ENCODE results near the gene UPP1. TPM values are rescaled to one million over a fixed set of nuclear protein-coding genes. Genes with fewer than 3 reads are reported as not detected.
"Not testable (repeated sequence)": the region's sequence is repeated elsewhere in the genome, so short reads cannot be mapped to it uniquely, and the experiment has no call there.

The UPP1 gene
- total and polyA plus RNA-seq, 4 donors = 9.7 to 85.6 (median 33.2) TPM

- H3K27ac ChIP-seq (ENCODE audit: low read depth, low read length); DNase-seq (ENCODE audit: low read depth in 4 of 6, low spot score in 6 of 6); H3K27me3 ChIP-seq (ENCODE audit: control insufficient read depth, insufficient read depth, low read length); H3K4me3 ChIP-seq (ENCODE audit: low read depth, low read length); H3K4me1 ChIP-seq (ENCODE audit: control insufficient read depth, insufficient read depth, low read length); H3K9me3 ChIP-seq (ENCODE audit: control insufficient read depth, insufficient read depth, low read length); H3K36me3 ChIP-seq (ENCODE audit: control insufficient read depth, insufficient read depth, low read length): not testable (repeated sequence)
Measured at GRCh38 chr7:48082378-48082777, 6.7 kb upstream of the UPP1 start.

DNA sequence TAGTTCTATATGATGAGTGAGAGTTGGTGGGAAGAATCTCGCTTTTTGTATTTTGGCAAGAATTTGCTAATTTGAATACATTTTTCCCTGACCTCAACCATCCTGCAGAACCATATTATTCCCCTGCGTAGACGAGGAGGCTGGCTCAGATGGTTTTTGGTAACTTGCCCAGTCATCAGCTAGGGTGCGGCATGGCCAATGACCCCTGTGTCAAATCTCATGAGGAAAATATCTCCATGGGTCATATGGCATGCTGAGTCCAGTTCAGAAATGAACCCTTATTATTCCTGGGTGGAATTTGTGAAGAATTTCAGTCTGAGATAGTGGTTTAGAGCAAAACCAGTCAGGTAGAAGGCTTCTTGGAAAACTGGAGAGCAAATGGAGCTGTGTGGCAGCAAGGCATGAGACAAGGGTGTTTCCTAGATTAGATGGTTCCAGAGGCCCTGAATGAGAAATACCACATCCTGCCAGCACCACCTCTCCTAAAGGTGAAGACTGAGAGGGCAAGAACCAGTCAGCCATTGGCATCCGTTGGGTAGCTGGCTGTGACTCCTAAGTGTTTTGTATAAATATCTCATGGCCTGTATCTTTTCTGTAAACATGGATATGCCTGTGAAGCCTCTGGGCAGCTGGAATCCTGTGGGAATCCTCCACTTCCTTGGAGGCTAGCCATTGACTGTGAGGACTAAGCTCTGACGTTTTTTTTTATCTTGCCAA is 5.8 kb upstream of the UPP1 start:
- no peak for DNase-seq (ENCODE audit: low read depth in 4 of 6, low spot score in 6 of 6)
- Histone ChIP-seq H3K9me3 (ENCODE audit: control insufficient read depth, insufficient read depth, low read length) (no peaks in the 10 kb centered on the region), H3K4me1 (ENCODE audit: control insufficient read depth, insufficient read depth, low read length) (peaks cover 3% of the 10 kb centered on the region), H3K27ac (ENCODE audit: low read depth, low read length) (no peak overlapping the region), H3K27me3 (ENCODE audit: control insufficient read depth, insufficient read depth, low read length) (no peaks in the 10 kb centered on the region), H3K4me3 (ENCODE audit: low read depth, low read length) (no peak overlapping the region), H3K36me3 (ENCODE audit: control insufficient read depth, insufficient read depth, low read length) (no peaks in the 10 kb centered on the region)
- WGBS (ENCODE audit: insufficient coverage) = 79% methylated on average over 4 of the region's 6 CpGs

DNA sequence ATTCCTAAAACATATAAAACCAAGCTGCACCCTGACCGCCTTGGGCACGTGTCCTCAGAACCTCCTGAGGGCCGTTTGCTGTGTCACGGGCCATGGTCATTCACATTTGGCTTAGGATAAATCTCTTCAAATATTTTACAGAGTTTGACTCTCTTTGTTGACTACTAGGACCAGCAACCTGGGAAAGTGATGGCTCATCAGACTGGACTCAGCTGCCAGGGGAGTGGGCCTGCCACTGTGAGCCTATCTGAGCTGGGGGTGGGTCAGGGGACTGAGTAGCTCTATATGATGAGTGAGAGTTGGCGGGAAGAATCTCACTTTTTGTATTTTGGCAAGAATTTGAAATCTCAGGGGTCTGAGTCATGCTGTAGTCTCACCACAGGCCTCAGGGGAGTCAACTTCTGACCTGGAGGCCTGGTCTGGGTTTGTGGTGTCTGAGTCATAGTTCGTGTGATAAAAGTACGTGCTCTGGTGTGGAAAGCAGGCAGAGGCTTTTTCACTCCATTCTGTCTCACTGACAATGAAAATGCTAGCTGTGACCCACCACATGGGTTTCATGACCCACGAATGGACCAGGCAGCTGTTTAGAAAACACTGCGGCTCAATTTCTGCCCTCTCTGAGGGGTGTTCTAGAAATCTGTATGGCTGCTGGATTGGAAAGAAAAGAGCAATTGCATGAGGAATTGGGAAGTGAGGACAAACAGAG is 4.2 kb upstream of the UPP1 start:
- H3K36me3 ChIP-seq (ENCODE audit: control insufficient read depth, insufficient read depth, low read length) = no peaks in the 10 kb centered on the region
- no peaks in the 10 kb centered on the region for H3K27me3 ChIP-seq (ENCODE audit: control insufficient read depth, insufficient read depth, low read length)
- H3K4me3 ChIP-seq (ENCODE audit: low read depth, low read length) = no peak overlapping the region
- no peak overlapping the region for H3K27ac ChIP-seq (ENCODE audit: low read depth, low read length)
- DNase-seq (ENCODE audit: low read depth in 4 of 6, low spot score in 6 of 6) = peak in 1 of 6 donors; percentile 19
- H3K4me1 ChIP-seq (ENCODE audit: control insufficient read depth, insufficient read depth, low read length) = peaks cover 12% of the 10 kb centered on the region
- WGBS (ENCODE audit: insufficient coverage) = 52% methylated on average over 5 of the region's 9 CpGs
- H3K9me3 ChIP-seq (ENCODE audit: control insufficient read depth, insufficient read depth, low read length) = no peaks in the 10 kb centered on the region

GRCh38 chr7:48085433-48085791 is 3.7 kb upstream of the UPP1 start:
- 82% methylated on average over 1 of the region's 1 CpG for WGBS (ENCODE audit: insufficient coverage)
- Histone ChIP-seq H3K36me3 (ENCODE audit: control insufficient read depth, insufficient read depth, low read length) (no peaks in the 10 kb centered on the region), H3K27me3 (ENCODE audit: control insufficient read depth, insufficient read depth, low read length) (no peaks in the 10 kb centered on the region), H3K4me3 (ENCODE audit: low read depth, low read length) (no peak overlapping the region), H3K27ac (ENCODE audit: low read depth, low read length) (no peak overlapping the region), H3K4me1 (ENCODE audit: control insufficient read depth, insufficient read depth, low read length) (peaks cover 17% of the 10 kb centered on the region), H3K9me3 (ENCODE audit: control insufficient read depth, insufficient read depth, low read length) (no peaks in the 10 kb centered on the region)
- DNase-seq (ENCODE audit: low read depth in 4 of 6, low spot score in 6 of 6) = no peak

- WGBS (ENCODE audit: insufficient coverage) = 80% methylated on average over 1 of the region's 1 CpG
- no peak overlapping the region for H3K27ac ChIP-seq (ENCODE audit: low read depth, low read length)
- no peaks in the 10 kb centered on the region for H3K27me3 ChIP-seq (ENCODE audit: control insufficient read depth, insufficient read depth, low read length)
- H3K36me3 ChIP-seq (ENCODE audit: control insufficient read depth, insufficient read depth, low read length) = no peaks in the 10 kb centered on the region
- no peaks in the 10 kb centered on the region for H3K9me3 ChIP-seq (ENCODE audit: control insufficient read depth, insufficient read depth, low read length)
- no peak for DNase-seq (ENCODE audit: low read depth in 4 of 6, low spot score in 6 of 6)
- H3K4me1 ChIP-seq (ENCODE audit: control insufficient read depth, insufficient read depth, low read length) = peaks cover 20% of the 10 kb centered on the region
- no peak overlapping the region for H3K4me3 ChIP-seq (ENCODE audit: low read depth, low read length)
Measured at GRCh38 chr7:48085942-48086341, 3.1 kb upstream of the UPP1 start.

- no peak for DNase-seq (ENCODE audit: low read depth in 4 of 6, low spot score in 6 of 6)
- 100% methylated on average over 6 of the region's 7 CpGs for WGBS (ENCODE audit: insufficient coverage)
- H3K4me1 ChIP-seq (ENCODE audit: control insufficient read depth, insufficient read depth, low read length) = peaks cover 20% of the 10 kb centered on the region
- no peak overlapping the region for H3K4me3 ChIP-seq (ENCODE audit: low read depth, low read length)
- H3K36me3 ChIP-seq (ENCODE audit: control insufficient read depth, insufficient read depth, low read length) = peaks cover 7% of the 10 kb centered on the region
- H3K27ac ChIP-seq (ENCODE audit: low read depth, low read length) = no peak overlapping the region
- H3K9me3 ChIP-seq (ENCODE audit: control insufficient read depth, insufficient read depth, low read length) = no peaks in the 10 kb centered on the region
- H3K27me3 ChIP-seq (ENCODE audit: control insufficient read depth, insufficient read depth, low read length) = no peaks in the 10 kb centered on the region
Measured at GRCh38 chr7:48087349-48087748, 1.7 kb upstream of the UPP1 start.

DNA sequence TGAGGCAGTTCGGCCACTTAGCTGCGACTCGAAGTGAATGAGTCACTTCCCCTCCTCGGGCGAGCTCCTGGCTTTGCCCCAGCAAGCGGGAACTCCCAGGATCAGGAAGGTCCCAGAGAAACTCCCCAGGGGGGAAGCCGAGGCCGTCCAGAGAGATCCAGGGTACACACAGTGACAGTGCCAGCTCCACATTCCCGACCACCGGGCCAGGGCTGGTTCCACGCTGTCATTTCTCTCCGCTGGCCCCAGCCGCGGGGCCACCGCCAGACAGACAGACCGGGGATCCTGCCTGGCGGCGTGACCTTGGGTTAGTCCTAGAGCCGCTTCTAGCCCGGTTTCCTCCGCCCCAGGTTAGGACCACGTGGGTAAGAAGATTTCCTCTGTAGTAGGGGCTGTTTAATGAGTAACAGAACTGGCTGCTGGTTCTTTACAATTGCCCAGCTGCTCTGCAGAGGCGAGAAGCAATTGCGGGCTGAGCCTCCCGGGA is 463 bp upstream of the UPP1 start:
- Histone ChIP-seq H3K27me3 (ENCODE audit: control insufficient read depth, insufficient read depth, low read length) (no peaks in the 10 kb centered on the region), H3K27ac (ENCODE audit: low read depth, low read length) (no peak overlapping the region), H3K9me3 (ENCODE audit: control insufficient read depth, insufficient read depth, low read length) (no peaks in the 10 kb centered on the region), H3K36me3 (ENCODE audit: control insufficient read depth, insufficient read depth, low read length) (peaks cover 15% of the 10 kb centered on the region), H3K4me1 (ENCODE audit: control insufficient read depth, insufficient read depth, low read length) (peaks cover 20% of the 10 kb centered on the region), H3K4me3 (ENCODE audit: low read depth, low read length) (peak overlapping the region; percentile 60)
- peak in 4 of 6 donors; percentile 32 to 89 (median 61) for DNase-seq (ENCODE audit: low read depth in 4 of 6, low spot score in 6 of 6)
- under 1% methylated on average over 25 of the region's 25 CpGs for WGBS (ENCODE audit: insufficient coverage)

GRCh38 chr7:48090095-48090805 is 1.2 kb downstream of the UPP1 start:
- Histone ChIP-seq H3K27me3 (ENCODE audit: control insufficient read depth, insufficient read depth, low read length) (no peaks in the 10 kb centered on the region), H3K36me3 (ENCODE audit: control insufficient read depth, insufficient read depth, low read length) (peaks cover 22% of the 10 kb centered on the region), H3K9me3 (ENCODE audit: control insufficient read depth, insufficient read depth, low read length) (no peaks in the 10 kb centered on the region), H3K4me3 (ENCODE audit: low read depth, low read length) (peak overlapping the region; percentile 36), H3K4me1 (ENCODE audit: control insufficient read depth, insufficient read depth, low read length) (peaks cover 20% of the 10 kb centered on the region), H3K27ac (ENCODE audit: low read depth, low read length) (no peak overlapping the region)
- 7% methylated on average over 28 of the region's 28 CpGs for WGBS (ENCODE audit: insufficient coverage)
- DNase-seq (ENCODE audit: low read depth in 4 of 6, low spot score in 6 of 6) = peak in 5 of 6 donors; percentile 5 to 56 (median 15)

GRCh38 chr7:48091506-48092433 is 2.7 kb downstream of the UPP1 start:
- H3K27me3 ChIP-seq (ENCODE audit: control insufficient read depth, insufficient read depth, low read length) = no peaks in the 10 kb centered on the region
- no peaks in the 10 kb centered on the region for H3K9me3 ChIP-seq (ENCODE audit: control insufficient read depth, insufficient read depth, low read length)
- 100% methylated on average over 5 of the region's 10 CpGs for WGBS (ENCODE audit: insufficient coverage)
- H3K4me1 ChIP-seq (ENCODE audit: control insufficient read depth, insufficient read depth, low read length) = peaks cover 20% of the 10 kb centered on the region
- H3K27ac ChIP-seq (ENCODE audit: low read depth, low read length) = no peak overlapping the region
- H3K36me3 ChIP-seq (ENCODE audit: control insufficient read depth, insufficient read depth, low read length) = peaks cover 26% of the 10 kb centered on the region
- no peak overlapping the region for H3K4me3 ChIP-seq (ENCODE audit: low read depth, low read length)
- no peak for DNase-seq (ENCODE audit: low read depth in 4 of 6, low spot score in 6 of 6)

All from spinal cord (tissue), 10 donors.